ENCODE results near the gene NIPAL3.

GRCh38 chr1:24386931-24387330 lies 28.7 kb upstream of the NIPAL3 start:
- TF ChIP-seq POLR2A (IDR thresholded peaks at IDR 0.05; ENCODE audit: low read depth, low read length) (no peak), CTCF (IDR thresholded peaks at IDR 0.05; ENCODE audit: extremely low read depth in 1 of 2, insufficient read depth in 1 of 2, low read depth in 1 of 2, low read length in 2 of 2) (no peak)
